ENCODE results near the gene PDPK1.
"Not testable (repeated sequence)": the region's sequence is repeated elsewhere in the genome, so short reads cannot be mapped to it uniquely, and the experiment has no call there.

DNA sequence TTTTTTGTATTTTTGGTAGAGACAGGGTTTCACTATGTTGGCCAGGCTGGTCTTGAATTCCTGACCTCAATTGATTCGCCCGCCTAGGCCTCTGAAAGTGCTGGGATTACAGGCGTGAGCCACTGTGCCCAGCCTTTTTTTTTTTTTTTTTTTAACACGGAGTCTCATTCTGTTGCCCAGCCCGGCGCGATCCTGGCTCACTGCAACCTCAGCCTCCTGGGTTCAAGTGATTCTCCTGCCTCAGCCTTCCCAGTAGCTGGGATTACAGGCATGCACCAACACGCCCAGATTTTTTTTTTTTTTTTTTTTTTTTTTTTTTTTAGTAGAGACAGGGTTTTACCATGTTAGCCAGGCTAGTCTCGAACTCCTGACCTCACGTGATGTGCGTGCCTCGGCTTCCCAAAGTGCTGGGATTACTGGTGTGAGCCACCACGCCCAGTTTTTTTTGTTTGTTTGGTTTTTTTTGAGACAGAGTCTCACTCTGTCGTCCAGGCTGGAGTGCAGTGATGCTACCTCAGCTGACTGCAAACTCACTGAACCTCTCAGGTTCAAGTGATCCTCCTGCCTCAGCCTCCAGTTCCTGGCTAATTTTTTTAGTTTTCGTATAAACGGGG, 4.6 kb upstream of the PDPK1 start:
- not testable (repeated sequence) for TF ChIP-seq CTCF (conservative IDR thresholded peaks at IDR 0.05; ENCODE audit: low read length); EZH2phosphoT487 (IDR thresholded peaks at IDR 0.05; ENCODE audit: borderline replicate concordance, low read depth, low read length)

Data from OCI-LY7 (cell line).